IMR-90 (cell line): ENCODE results near the gene PDRG1. TPM values are rescaled to one million over a fixed set of nuclear protein-coding genes. Genes with fewer than 3 reads are reported as not detected.

Experiments used
- ATAC-seq: fragments of 200-7000 bp; cut with Tn5 transposase; 2 replicates; pipeline ENCODE4 v1.9.1; 2020; ENCODE audit warnings: low read depth, mild to moderate bottlenecking, moderate library complexity
- BruUV-seq: library from RNA; stranded (reverse); fragments of 400-500 nt; replicated peaks from 2 replicates; lab custom pipeline; 2021; lab: Mats Ljungman, UMichigan
- CTCF ChIA-PET: fragments of 300-600 bp; formaldehyde crosslinking; extraction: SDS; loops from one replicate; lab custom pipeline; 2021; ENCODE audit warnings: antibody characterized with exemption; lab: Yijun Ruan, JAX
- POLR2A ChIA-PET: fragments of 300-600 bp; sonication (Branson Sonifier 250); formaldehyde crosslinking; loops from one replicate; lab custom pipeline; 2022; ENCODE audit warnings: antibody characterized with exemption; ENCODE audit not compliant: unreplicated experiment; lab: Charles Lee
- DNase-seq: peaks from one replicate; pipeline ENCODE4 v3.0.0; 2013
- H2AFZ ChIP-seq: replicated peaks from 2 replicates; pipeline ENCODE3; 2013; ENCODE audit warnings: low read length, mild to moderate bottlenecking; ENCODE audit not compliant: poor library complexity
- H2AK5ac ChIP-seq: 2 replicates; pipeline ENCODE4 v1.6.1; 2013; ENCODE audit warnings: low read depth, low read length, inconsistent platforms
- H2AK9ac ChIP-seq: replicated peaks from 2 replicates; pipeline ENCODE3; 2013; ENCODE audit warnings: mild to moderate bottlenecking, low read depth, low read length, moderate library complexity; ENCODE audit not compliant: poor library complexity
- H2BK120ac ChIP-seq: 2 replicates; pipeline ENCODE4 v1.6.1; 2013; ENCODE audit warnings: low read depth, low read length, inconsistent platforms
- H2BK15ac ChIP-seq: 3 replicates; pipeline ENCODE4 v1.6.1; 2013; ENCODE audit warnings: low read depth, low read length, inconsistent platforms
- H2BK20ac ChIP-seq: 2 replicates; pipeline ENCODE4 v1.6.1; 2013; ENCODE audit warnings: low read depth, mild to moderate bottlenecking, inconsistent platforms, low read length, moderate library complexity
- H2BK5ac ChIP-seq: 2 replicates; pipeline ENCODE4 v1.6.1; 2013; ENCODE audit warnings: mild to moderate bottlenecking, low read depth, low read length, inconsistent platforms; ENCODE audit not compliant: poor library complexity, severe bottlenecking
- H3K14ac ChIP-seq: replicated peaks from 2 replicates; pipeline ENCODE4 v1.6.1; 2013; ENCODE audit warnings: low read depth, low read length, inconsistent platforms
- H3K18ac ChIP-seq: 2 replicates; pipeline ENCODE4 v1.6.1; 2013; ENCODE audit warnings: low read depth, low read length, control low read depth
- H3K23ac ChIP-seq: 2 replicates; pipeline ENCODE4 v1.6.1; 2013; ENCODE audit warnings: low read depth, low read length, inconsistent platforms
- H3K27ac ChIP-seq: 2 replicates; pipeline ENCODE4 v1.5.1; 2013; ENCODE audit warnings: mild to moderate bottlenecking, control low read depth, low read length; ENCODE audit not compliant: insufficient read depth
- H3K27me3 ChIP-seq: 2 replicates; pipeline ENCODE4 v1.6.1; 2013; ENCODE audit warnings: low read length; ENCODE audit not compliant: control insufficient read depth, insufficient read depth
- H3K36me3 ChIP-seq: 2 replicates; pipeline ENCODE4 v1.6.1; 2013; ENCODE audit warnings: low read length, mixed read lengths; ENCODE audit not compliant: control insufficient read depth, insufficient read depth
- H3K4ac ChIP-seq: 2 replicates; pipeline ENCODE4 v1.6.1; 2013; ENCODE audit warnings: low read depth, low read length, inconsistent platforms
- H3K4me1 ChIP-seq: 2 replicates; pipeline ENCODE4 v1.6.1; 2013; ENCODE audit warnings: low read length, mixed read lengths; ENCODE audit not compliant: control insufficient read depth, insufficient read depth
- H3K4me2 ChIP-seq: 2 replicates; pipeline ENCODE4 v1.6.1; 2013; ENCODE audit warnings: low read depth, mild to moderate bottlenecking, control low read depth, low read length, moderate library complexity
- H3K4me3 ChIP-seq: 2 replicates; pipeline ENCODE4 v1.5.1; 2013; ENCODE audit warnings: low read depth, mild to moderate bottlenecking, control low read depth, low read length, moderate library complexity; ENCODE audit not compliant: insufficient read depth
- H3K56ac ChIP-seq: 2 replicates; pipeline ENCODE4 v1.6.1; 2013; ENCODE audit warnings: low read length, inconsistent platforms; ENCODE audit not compliant: insufficient read depth; ENCODE audit errors: extremely low read depth
- H3K79me1 ChIP-seq, 2 experiments: 2 replicates each; pipeline ENCODE4 v1.6.1; 2013; ENCODE audit warnings: low read length in 2 of 2, inconsistent platforms in 1 of 2, low read depth in 1 of 2
- H3K9ac ChIP-seq: 2 replicates; pipeline ENCODE4 v1.6.1; 2013; ENCODE audit warnings: low read depth, low read length, control low read depth
- H3K9me1 ChIP-seq: 2 replicates; pipeline ENCODE4 v1.6.1; 2013; ENCODE audit warnings: low read length, inconsistent platforms; ENCODE audit not compliant: insufficient read depth
- H3K9me3 ChIP-seq: 2 replicates; pipeline ENCODE4 v1.6.1; 2013; ENCODE audit warnings: low read length; ENCODE audit not compliant: control insufficient read depth, insufficient read depth
- H4K20me1 ChIP-seq: 2 replicates; pipeline ENCODE4 v1.6.1; 2013; ENCODE audit warnings: low read length, inconsistent platforms; ENCODE audit not compliant: insufficient read depth
- H4K5ac ChIP-seq: 2 replicates; pipeline ENCODE4 v1.6.1; 2013; ENCODE audit warnings: mild to moderate bottlenecking, low read depth, low read length, control low read depth
- H4K8ac ChIP-seq, 2 experiments: 2 replicates each; pipeline ENCODE4 v1.6.1; 2013; ENCODE audit warnings: low read depth in 2 of 2, low read length in 2 of 2, control low read depth in 1 of 2, inconsistent platforms in 1 of 2
- H4K91ac ChIP-seq: 2 replicates; pipeline ENCODE4 v1.6.1; 2013; ENCODE audit warnings: low read depth, low read length, inconsistent platforms; ENCODE audit not compliant: insufficient read depth
- CEBPB ChIP-seq: IDR thresholded peaks from 2 replicates; pipeline ENCODE4 v1.6.1; 2012; ENCODE audit warnings: low read depth, low read length, improper control_type of control experiment
- CHD1 ChIP-seq: IDR thresholded peaks from 2 replicates; pipeline ENCODE4 v1.6.1; 2012; ENCODE audit warnings: low read depth, low read length, improper control_type of control experiment
- ELK1 ChIP-seq: fragments of 150-350 bp; IDR thresholded peaks from 2 replicates; pipeline ENCODE4 v1.6.1; 2016; ENCODE audit warnings: low read depth, mild to moderate bottlenecking, low read length, moderate library complexity, borderline replicate concordance
- FOS ChIP-seq: fragments of 150-350 bp; IDR thresholded peaks from 2 replicates; pipeline ENCODE4 v1.6.1; 2016; ENCODE audit warnings: low read depth, low read length
- MAFK ChIP-seq: IDR thresholded peaks from 2 replicates; pipeline ENCODE4 v1.6.1; 2012; ENCODE audit warnings: low read depth, low read length, improper control_type of control experiment
- MAZ ChIP-seq: IDR thresholded peaks from 2 replicates; pipeline ENCODE4 v1.6.1; 2012; ENCODE audit warnings: low read depth, mild to moderate bottlenecking, low read length, improper control_type of control experiment, moderate library complexity, borderline replicate concordance
- MXI1 ChIP-seq: IDR thresholded peaks from 2 replicates; pipeline ENCODE4 v1.6.1; 2012; ENCODE audit warnings: low read depth, mild to moderate bottlenecking, low read length, moderate library complexity, borderline replicate concordance
- POLR2A ChIP-seq: IDR thresholded peaks from 2 replicates; pipeline ENCODE4 v1.6.1; 2012; ENCODE audit warnings: mild to moderate bottlenecking, low read depth, low read length
- RAD21 ChIP-seq: IDR thresholded peaks from 2 replicates; pipeline ENCODE4 v1.6.1; 2012; ENCODE audit warnings: low read length, improper control_type of control experiment
- RCOR1 ChIP-seq: IDR thresholded peaks from 2 replicates; pipeline ENCODE4 v1.6.1; 2012; ENCODE audit warnings: mild to moderate bottlenecking, low read length, improper control_type of control experiment; ENCODE audit not compliant: insufficient replicate concordance
- RFX5 ChIP-seq: IDR thresholded peaks from 2 replicates; pipeline ENCODE4 v1.8.0; 2012; ENCODE audit warnings: low read depth, mild to moderate bottlenecking, low read length, moderate library complexity
- SMC3 ChIP-seq: fragments of 150-350 bp; IDR thresholded peaks from 2 replicates; pipeline ENCODE4 v1.6.1; 2016; ENCODE audit warnings: low read depth, mild to moderate bottlenecking, antibody characterized with exemption, low read length, moderate library complexity
- WGBS, 2 experiments: methylation state at CpG; one replicate each; pipeline versions ENCODE4 v1.1.5 to v1.1.7; 2013; ENCODE audit warnings: missing lambda C conversion rate in 2 of 2; ENCODE audit not compliant: insufficient read length in 1 of 2; ENCODE audit errors: extremely low coverage in 2 of 2; 5-methylcytosine and 5-hydroxymethylcytosine counted together
- dilution Hi-C: fragments of 300-500 bp; cut with HindIII; formaldehyde crosslinking; loops from one replicate; pipeline ENCODE4 v1.14.3; 2018; ENCODE audit warnings: low sequenced_read_pairs; ENCODE audit not compliant: unreplicated experiment
- in situ Hi-C: fragments of 300-500 bp; cut with MboI; formaldehyde crosslinking; loops from 3 replicates; pipeline ENCODE4 v1.14.3; 2019; ENCODE audit warnings: low sequenced_read_pairs, inconsistent platforms, mixed read lengths
- intact Hi-C: fragments of 100-400 bp; cut with micrococcal nuclease; formaldehyde crosslinking; loops from 2 replicates; pipeline ENCODE4 v1.10.0; 2022
- polyA plus RNA-seq, 3 experiments: library from polyadenylated mRNA; depleted of rRNA; stranded (reverse); fragments of >200 nt; gene quantifications; 2 replicates each; pipeline ENCODE4 v1.2.3, GENCODE V29; 2012; ENCODE audit warnings: low replicate concordance in 1 of 3
- total RNA-seq: library from RNA; depleted of rRNA; stranded (reverse); fragments of >200 nt; gene quantifications from 2 replicates; pipeline ENCODE4 v1.2.3, GENCODE V29; 2012

Gene PDRG1
- total and polyA plus RNA-seq, 2 of the 4 experiments (the other 2 are of a cell fraction), result 5.0 to 15.7 TPM

- Histone ChIP-seq H4K91ac (no peak overlapping the region), H3K79me1 (no peaks in the 10 kb centered on the region), H2AK5ac (no peak overlapping the region), H2BK20ac (no peak overlapping the region), H3K4me3 (no peak overlapping the region), H2BK15ac (no peak overlapping the region), H3K4ac (no peak overlapping the region), H3K18ac (no peak overlapping the region), H2BK120ac (no peak overlapping the region), H2AK9ac (no peak overlapping the region), H2BK5ac (no peak overlapping the region), H3K27me3 (peaks cover 53% of the 10 kb centered on the region), H3K4me2 (no peak overlapping the region), H2AFZ (no peak overlapping the region), H3K23ac (no peak overlapping the region), H4K20me1 (no peaks in the 10 kb centered on the region), H3K9me1 (no peaks in the 10 kb centered on the region; the same call in 1 of the 2 replicates), H3K4me1 (no peaks in the 10 kb centered on the region), H3K9me3 (no peaks in the 10 kb centered on the region), H3K56ac (no peak overlapping the region), H3K27ac (no peak overlapping the region), H3K14ac (no peak overlapping the region), H4K8ac (no peak overlapping the region), H3K9ac (no peak overlapping the region), H3K36me3 (no peaks in the 10 kb centered on the region), H4K5ac (no peak overlapping the region)
- no TSS peak for BruUV-seq
- WGBS, 2 experiments, result no CpG with 5 or more reads among the region's 2 CpGs
- dilution Hi-C loops, result no loop called here
- DNase-seq, result no peak
- CTCF ChIA-PET, result no interaction called here
- TF ChIP-seq SMC3 (no peak), CHD1 (no peak), RAD21 (no peak), RCOR1 (no peak), FOS (no peak), MAFK (no peak), RFX5 (no peak), CEBPB (no peak), MXI1 (no peak), POLR2A (no peak), ELK1 (no peak), MAZ (no peak)
- intact Hi-C loops, result no loop called here
- in situ Hi-C loops, result no loop called here
- POLR2A ChIA-PET, result no interaction called here
- no peak for ATAC-seq
Measured at GRCh38 chr20:31992086-31992485, 40.2 kb upstream of the PDRG1 start.
